Left lung (tissue), 10 donors: ENCODE results near the gene OTOGL. TPM values are rescaled to one million over a fixed set of nuclear protein-coding genes. Genes with fewer than 3 reads are reported as not detected.

Source experiments
- ATAC-seq: fragments of 200-7000 bp; cut with Tn5 transposase; one replicate; pipeline ENCODE4 v1.9.1; 2020; ENCODE audit warnings: moderate library complexity
- DNase-seq, 4 donors: peaks; one replicate each; pipeline ENCODE4 v3.0.0-alpha.2; 2013 to 2020
- H3K27ac ChIP-seq, 2 donors: fragments of 200-600 bp; sonication (generic) in 1 of 2; one replicate each; pipeline versions ENCODE4 v1.5.0 to v1.8.0; 2020 to 2021
- H3K27me3 ChIP-seq, 2 donors: fragments of 200-600 bp; sonication (generic) in 1 of 2; one replicate each; pipeline versions ENCODE4 v1.5.0 to v1.8.0; 2020 to 2021
- H3K36me3 ChIP-seq, 2 donors: fragments of 200-600 bp; sonication (generic) in 1 of 2; one replicate each; pipeline versions ENCODE4 v1.5.0 to v1.8.0; 2020 to 2021
- H3K4me1 ChIP-seq, 2 donors: fragments of 200-600 bp; one replicate each; pipeline ENCODE4 v1.8.0; 2021
- H3K4me3 ChIP-seq, 2 donors: fragments of 200-600 bp; sonication (generic) in 1 of 2; one replicate each; pipeline versions ENCODE4 v1.5.0 to v1.8.0; 2020 to 2021; ENCODE audit warnings: mild to moderate bottlenecking in 1 of 2
- H3K9me3 ChIP-seq, 2 donors: fragments of 200-600 bp; sonication (generic) in 1 of 2; one replicate each; pipeline versions ENCODE4 v1.5.0 to v1.8.0; 2020 to 2021
- CTCF ChIP-seq, 2 donors: fragments of 200-600 bp; sonication (generic) in 1 of 2; IDR thresholded peaks; one replicate each; pipeline versions ENCODE4 v1.5.0 to v1.8.0; 2021; ENCODE audit warnings: antibody characterized with exemption in 2 of 2
- intact Hi-C, 2 donors: fragments of 100-400 bp; cut with DNase I; formaldehyde crosslinking; loops; one replicate each; pipeline versions ENCODE4 v1.11.2 to v1.14.2; 2022
- polyA plus RNA-seq, 6 donors: library from polyadenylated mRNA; unstranded; fragments of 120-200 nt; gene quantifications; one replicate each; pipeline ENCODE4 v1.2.1, GENCODE V29; 2013; ENCODE audit not compliant: insufficient read length in 6 of 6
- total RNA-seq, 2 donors: library from RNA; stranded (reverse); fragmentation: NEBNext Ultra II Directional; extraction: Animal tissue kit (Norgen Biotek cat#: 25700); gene quantifications; one replicate each; pipeline ENCODE4 v1.2.1, GENCODE V29; 2021
- donor health status: DM: no; HTN: yes; CAD: no.
- donor health status: DM: no; HTN: no; CAD: no.

The OTOGL gene
- total and polyA plus RNA-seq, 8 donors: 0.08 to 0.66 (median 0.50) TPM

GRCh38 chr12:80170915-80171314, 71.6 kb downstream of the OTOGL start:
- H3K27me3 ChIP-seq: no peaks in the 10 kb centered on the region
- no peaks in the 10 kb centered on the region for H3K9me3 ChIP-seq
- ATAC-seq: no peak
- no peak for TF ChIP-seq CTCF (IDR thresholded peaks at IDR 0.05)
- no peak overlapping the region for H3K4me3 ChIP-seq
- H3K4me1 ChIP-seq: no peaks in the 10 kb centered on the region
- no peak overlapping the region for H3K27ac ChIP-seq
- intact Hi-C loops: no loop called here
- no peaks in the 10 kb centered on the region for H3K36me3 ChIP-seq
- no peak for DNase-seq

DNA sequence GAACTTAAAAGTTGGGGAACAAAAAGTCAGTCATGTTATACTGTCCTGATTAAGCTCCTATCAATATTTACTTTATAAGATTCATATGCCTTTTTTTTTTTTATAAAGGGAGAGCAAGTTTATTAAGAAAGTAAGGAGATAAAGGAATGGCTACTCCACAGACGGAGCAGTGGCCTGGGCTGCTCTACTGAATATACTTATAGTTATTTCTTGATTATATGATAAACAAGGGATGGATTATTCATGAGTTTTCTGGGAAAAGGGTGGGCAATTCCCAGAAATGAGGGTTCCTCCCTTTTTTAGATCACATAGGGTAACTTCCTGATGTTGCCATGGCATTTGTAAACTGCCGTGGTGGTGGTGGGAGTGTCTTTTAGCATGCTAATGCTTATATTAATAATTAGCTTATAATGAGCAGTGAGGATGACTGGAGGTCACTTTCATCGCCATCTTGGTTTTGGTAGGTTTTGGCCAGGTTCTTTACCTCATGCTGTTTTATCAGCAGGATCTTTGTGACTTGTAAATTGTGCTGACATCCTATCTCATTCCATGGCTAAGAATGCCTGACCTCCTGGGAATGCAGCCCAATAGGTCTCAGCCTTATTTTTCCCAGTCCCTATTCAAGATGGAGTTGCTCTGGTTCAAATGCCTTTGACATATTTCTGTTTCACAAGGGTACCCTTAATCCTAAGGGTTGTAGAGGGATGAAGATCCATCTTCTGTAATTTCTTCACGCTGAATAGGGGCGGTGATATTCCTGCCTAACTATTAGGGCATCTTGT, 73.9 kb downstream of the OTOGL start:
- no peak for TF ChIP-seq CTCF (IDR thresholded peaks at IDR 0.05)
- DNase-seq (no peak), ATAC-seq (no peak)
- Histone ChIP-seq H3K27me3 (no peaks in the 10 kb centered on the region), H3K27ac (no peak overlapping the region), H3K4me1 (no peaks in the 10 kb centered on the region), H3K9me3 (no peaks in the 10 kb centered on the region), H3K4me3 (no peak overlapping the region), H3K36me3 (no peaks in the 10 kb centered on the region)
- intact Hi-C loops: no loop called here

DNA sequence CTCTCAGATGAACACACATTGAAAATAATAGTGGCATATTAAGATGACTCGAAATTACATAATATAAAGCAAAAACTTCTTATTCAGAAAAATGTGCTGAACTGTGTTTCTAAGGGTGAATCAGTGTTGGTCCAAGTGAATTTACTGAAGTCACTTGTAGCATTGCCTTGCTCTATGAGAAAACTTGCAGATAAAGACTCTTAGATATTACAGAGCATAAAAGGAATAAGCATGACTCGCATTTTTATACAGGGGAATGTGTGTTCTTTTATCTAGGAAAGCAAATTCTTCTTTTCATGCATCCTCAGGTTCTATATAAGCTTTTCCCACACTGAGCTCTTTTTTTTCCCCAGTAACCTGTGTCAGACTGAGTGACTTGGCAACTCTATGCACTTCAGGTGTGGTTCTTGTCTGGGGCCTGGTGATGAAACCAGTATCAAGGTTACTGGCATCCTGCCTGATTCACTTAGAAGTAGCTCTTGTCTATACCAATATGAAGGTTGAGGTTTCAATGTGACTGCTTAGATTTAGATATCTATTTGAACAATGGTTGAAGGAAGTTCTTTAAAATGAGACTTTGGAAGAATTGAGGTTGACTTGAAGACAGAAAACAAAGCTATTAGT, 76.1 kb downstream of the OTOGL start:
- no peak overlapping the region for H3K4me3 ChIP-seq
- H3K4me1 ChIP-seq: no peaks in the 10 kb centered on the region
- no peaks in the 10 kb centered on the region for H3K36me3 ChIP-seq
- H3K27me3 ChIP-seq: no peaks in the 10 kb centered on the region
- TF ChIP-seq CTCF (IDR thresholded peaks at IDR 0.05): no peak
- DNase-seq (no peak), ATAC-seq (no peak)
- no peak overlapping the region for H3K27ac ChIP-seq
- intact Hi-C loops: no loop called here
- no peaks in the 10 kb centered on the region for H3K9me3 ChIP-seq

- Histone ChIP-seq H3K27ac (no peak overlapping the region), H3K27me3 (no peaks in the 10 kb centered on the region), H3K36me3 (no peaks in the 10 kb centered on the region), H3K9me3 (no peaks in the 10 kb centered on the region), H3K4me1 (no peaks in the 10 kb centered on the region), H3K4me3 (no peak overlapping the region)
- DNase-seq (no peak), ATAC-seq (no peak)
- intact Hi-C loops: no loop called here
- TF ChIP-seq CTCF (IDR thresholded peaks at IDR 0.05): no peak
Observed at GRCh38 chr12:80176706-80177105, 77.4 kb downstream of the OTOGL start.

DNA sequence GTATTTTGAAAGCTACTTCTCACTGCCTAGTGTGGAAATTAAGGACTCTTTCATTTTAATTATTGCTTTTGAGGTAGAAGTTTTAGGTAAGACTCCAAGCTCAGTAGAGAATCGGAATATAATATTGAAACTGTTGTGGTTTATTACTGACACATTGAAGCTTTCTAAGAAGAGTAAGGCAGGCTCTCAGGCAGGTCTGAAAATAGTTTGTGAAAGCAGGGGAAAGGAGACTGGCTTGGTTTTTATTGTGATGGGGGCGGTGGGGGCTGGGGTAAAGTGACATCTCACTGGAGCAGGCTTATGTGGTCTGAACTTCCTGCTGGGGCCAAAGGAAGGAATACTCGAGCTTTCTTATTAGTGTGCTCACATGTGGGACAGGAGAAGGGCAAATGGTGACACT, 79.5 kb downstream of the OTOGL start:
- Histone ChIP-seq H3K36me3 (no peaks in the 10 kb centered on the region), H3K27ac (no peak overlapping the region), H3K4me3 (no peak overlapping the region), H3K4me1 (no peaks in the 10 kb centered on the region), H3K9me3 (no peaks in the 10 kb centered on the region), H3K27me3 (no peaks in the 10 kb centered on the region)
- no peak for DNase-seq
- TF ChIP-seq CTCF (IDR thresholded peaks at IDR 0.05): no peak
- ATAC-seq: no peak
- intact Hi-C loops: no loop called here
